Activated CD4-positive, alpha-beta T cell treated with anti-CD3 and anti-CD28 coated beads, Interleukin-2, Interleukin-4, amounts not matched to agents 100 ng/mL and 50 ng/mL, durations not matched to agents 16 hours and 8 hours (primary cell): Measurements from ENCODE around the gene KCNT2.

Experiments used
- DNase-seq: peaks from one replicate; pipeline ENCODE4 v3.0.0-alpha.2; 2020; ENCODE audit warnings: low spot score

KCNT2 gene

DNA sequence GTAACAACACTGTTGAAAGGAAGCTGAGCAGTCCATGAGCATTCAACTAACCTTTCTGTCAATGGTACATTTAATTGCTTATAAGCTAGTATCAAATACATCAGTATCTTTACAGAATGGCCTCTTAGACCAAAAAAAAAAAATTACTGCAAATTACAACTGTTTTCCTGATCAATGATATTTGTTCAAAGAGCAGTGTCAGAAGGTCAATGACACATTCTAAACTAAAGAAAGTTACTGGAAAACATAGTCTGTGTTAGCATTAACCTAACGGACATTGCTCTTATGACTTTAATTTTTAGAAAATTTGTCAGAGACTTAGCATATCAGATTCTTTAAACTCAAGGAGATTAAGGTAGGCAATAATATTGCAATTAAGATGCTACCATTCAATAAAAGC, 162.5 kb downstream of the KCNT2 start:
- DNase-seq: no peak

DNA sequence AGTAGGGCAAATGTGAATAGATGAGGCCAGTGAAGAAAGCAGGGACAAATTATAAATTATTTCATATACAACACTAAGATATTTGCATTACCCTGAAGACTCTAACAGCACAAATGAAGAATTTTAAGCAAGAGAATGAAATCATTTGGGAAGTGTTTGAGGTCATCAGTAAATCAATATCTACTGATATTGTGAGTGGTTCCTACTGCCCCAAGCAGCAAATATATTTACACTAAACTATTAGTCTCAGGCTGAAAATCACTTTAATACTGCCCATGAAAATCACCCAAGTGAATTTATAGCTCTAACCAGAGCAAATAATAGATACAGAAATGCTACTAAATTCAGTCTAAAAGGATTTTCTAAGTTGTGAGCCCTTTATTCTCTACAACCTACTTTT, 163.6 kb downstream of the KCNT2 start:
- no peak for DNase-seq

DNA sequence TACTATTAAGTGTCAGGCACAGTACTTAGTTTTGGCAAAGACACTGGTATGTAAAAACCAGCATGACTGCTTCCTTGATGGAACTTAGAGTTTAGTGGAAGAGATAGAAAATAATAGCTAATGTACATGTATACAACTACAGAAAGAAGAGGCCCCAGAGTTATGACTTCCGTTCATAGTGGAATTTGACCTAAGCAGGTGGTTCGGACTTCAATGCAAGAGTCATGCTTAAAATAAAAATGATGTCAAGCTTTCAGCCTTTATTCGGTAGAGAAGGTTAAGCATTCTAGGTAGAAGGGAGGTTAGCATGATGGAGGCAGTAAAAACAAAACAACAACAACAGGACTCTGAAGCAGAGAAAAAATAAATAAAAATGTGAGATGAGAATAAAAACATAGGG, 165.9 kb downstream of the KCNT2 start:
- DNase-seq: no peak

DNA sequence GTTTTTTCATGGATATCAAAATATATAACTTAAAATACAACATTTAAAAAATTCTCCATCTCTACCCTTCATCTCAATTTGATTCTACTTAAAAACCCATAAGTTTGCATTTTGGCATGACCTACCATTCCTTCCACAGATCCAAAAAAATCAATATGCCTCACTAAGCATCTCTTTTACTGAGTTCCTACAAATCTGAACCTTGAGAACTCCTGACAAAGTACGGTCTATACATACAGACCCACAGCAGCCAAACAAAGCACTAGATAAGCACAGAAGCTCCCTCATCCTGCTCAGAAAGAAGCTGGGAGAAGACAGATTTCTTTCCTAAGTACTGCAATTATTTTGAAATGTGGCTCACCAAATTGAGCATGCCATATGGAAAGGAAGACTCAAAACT, 167.5 kb downstream of the KCNT2 start:
- no peak for DNase-seq

DNA sequence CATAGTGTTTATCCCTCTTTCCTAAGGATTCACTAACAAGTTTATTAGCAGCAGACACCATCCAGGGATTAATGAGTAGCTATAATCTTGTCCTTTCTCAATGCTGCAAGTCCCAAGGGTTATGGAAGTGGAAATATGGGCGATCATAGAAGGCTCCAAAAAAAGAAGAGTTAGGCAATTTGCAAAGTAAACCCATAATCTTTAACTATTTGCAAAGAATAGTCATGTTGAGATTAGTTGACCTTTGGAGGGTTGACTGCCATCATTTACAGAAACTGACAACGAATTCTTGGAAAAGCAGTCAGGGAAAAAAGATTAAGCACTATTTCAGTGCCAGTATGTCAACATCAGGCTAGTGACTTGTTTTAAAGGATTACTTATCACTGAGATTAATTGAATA, 169.9 kb downstream of the KCNT2 start:
- no peak for DNase-seq

DNA sequence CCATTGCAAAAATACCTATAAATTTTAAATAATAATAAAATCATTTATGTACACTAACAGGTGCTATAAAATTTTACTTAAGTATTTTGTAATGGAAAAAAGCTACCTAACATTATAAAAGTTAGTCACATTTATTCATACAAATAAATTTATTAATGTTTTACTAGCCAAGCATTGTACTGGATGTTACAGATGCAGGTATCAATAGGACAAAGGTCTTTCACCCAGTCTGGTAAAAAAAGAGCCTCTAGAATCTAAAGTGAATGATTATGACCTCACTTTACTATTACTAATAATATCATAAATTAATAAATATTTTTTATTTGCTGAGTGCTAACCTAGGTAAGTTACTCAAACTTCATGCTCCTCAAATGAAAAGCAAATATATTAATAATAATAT, 170.6 kb downstream of the KCNT2 start:
- no peak for DNase-seq

DNA sequence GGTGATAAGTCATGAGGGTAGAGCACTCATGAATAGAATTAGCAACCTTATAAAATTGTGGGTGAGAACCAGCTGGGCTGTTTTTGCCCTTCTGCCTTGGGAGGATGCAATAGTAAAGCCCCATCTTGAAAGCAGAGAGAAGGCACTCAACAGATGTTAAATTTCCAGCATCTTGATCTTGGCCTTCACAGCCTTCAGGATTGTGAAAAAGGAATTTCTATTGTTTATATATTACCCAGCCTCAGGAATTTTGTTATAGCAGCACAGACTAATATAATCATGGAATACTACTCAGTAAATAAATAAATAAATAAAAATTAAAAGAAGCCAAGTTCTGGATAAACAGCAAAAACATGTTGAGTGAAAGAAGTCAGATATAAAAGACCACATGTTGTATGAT, 175.2 kb downstream of the KCNT2 start:
- no peak for DNase-seq

DNA sequence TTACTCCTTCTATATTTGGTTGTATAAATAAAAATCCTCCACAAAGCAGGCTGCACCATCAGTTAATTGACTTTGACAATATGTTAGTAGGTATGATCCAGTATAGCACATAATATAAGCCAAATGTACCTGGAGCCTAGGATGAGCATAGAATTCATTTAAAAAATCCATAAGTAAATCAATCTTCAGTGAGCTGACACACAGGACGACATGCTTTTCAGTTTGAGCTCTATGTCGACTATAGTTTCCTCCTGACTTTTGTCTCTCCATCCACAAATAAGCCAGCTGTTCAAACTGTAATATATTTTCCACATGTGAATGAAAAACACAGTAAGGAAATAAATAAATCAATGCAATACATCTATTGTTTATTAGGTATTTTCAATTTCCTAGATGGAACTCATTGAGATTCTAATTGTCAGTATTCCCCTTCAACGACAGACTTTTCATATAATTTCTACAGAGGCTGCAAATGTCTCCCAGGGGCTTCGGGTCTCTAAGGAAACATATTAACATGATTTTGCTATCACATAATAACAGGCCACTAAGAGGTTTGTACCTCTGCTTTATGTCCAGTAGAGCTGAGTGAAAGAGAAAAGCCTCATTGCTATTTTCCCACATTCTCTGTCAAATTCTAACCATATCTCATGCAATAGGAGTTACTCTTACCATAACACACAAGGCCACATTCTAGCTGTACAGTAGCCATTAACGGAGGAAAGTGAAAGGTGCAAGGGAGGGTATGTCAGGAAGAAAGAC, 180.1 kb downstream of the KCNT2 start:
- DNase-seq: no peak

DNA sequence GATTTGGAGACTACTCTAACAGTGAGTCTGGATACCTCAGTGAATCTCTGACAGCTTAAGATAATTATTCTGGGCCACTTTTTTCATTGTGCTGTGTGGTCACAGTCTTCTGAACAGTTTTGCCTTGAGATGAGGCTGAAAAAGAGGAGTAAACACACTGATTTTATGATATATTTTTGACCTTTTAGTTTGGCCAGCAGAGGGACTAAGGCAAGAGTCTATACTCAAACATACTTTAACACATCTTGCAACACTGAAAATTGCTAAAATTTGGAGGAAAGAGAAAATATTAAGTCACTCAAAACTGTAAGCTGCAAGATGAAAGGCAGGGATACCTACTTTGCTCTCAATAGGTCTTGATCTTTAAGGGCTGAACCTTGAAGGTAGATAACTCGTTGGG, 182.7 kb downstream of the KCNT2 start:
- DNase-seq: no peak

DNA sequence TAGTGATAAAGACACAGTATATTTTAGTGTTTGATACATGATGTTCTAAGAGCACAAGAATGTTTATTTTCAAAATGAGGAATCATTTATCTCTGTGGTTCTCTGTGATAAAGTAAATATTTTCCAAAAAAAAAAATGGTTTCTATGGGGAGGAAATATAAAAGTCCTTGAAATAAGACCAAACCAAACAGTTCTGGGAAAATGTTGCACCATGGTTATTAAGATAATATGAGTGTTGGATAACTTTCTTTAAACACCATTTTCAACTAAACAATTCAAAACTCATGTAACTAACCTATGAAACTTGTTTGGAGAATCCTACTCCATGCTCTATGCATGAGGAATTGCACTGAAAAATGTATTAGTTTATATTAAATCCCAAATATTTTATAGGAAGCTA, 184.6 kb downstream of the KCNT2 start:
- no peak for DNase-seq

DNA sequence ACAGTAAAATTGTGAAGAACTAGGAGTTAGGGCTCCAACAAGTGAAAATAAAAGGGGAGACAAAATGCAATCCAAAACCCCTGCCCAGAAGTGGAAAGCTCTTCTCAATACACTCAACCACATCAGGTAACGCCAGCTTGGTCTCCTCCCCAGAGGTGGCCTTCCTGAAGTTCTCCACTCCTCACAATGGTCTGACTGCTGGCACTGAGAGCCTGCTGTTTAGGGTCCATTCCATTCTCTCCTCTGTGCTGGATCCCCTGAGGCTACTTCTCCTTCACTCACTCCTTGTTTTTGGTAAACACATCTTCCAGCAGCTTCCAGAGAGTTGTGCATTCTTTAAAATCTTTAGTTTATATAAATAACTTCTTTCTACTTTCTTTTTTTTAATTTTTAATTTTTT, 189.5 kb downstream of the KCNT2 start:
- DNase-seq: no peak

DNA sequence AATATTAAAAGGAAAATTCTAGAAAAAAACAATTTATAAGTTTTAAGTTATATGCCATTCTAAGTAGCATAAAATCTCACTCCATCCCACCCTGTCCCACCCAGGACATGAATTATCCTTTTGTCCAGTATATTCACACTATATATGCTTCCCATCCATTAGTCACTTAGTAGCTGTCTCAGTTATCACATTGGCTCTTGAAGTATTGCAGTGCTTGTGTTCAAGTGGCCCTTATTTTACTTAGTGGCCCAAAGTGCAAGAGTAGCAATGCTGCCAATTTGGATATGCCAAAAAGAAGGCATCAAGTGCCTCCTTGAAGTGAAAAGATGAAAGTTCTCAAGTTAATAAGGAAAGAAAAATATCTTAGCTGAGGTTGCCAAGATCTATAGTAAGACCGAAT, 192.3 kb downstream of the KCNT2 start:
- no peak for DNase-seq

DNA sequence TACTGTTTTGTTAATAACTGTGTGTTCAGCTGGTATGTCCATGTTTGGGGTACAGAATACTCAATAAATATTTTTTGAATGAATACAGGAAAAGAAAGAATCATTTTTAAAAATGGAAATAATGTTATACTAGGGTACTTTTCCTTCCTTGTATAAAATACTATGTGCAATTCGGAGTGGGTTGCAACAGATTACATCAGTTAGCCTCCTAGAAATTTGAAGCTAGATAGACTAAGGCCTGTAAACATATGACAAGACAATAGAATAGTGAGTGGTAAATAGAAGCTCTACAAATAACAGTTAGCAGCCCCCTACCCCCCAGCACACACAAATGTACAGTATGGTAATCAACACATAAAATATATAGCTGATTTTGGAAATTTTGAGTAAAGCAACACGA, 195.9 kb downstream of the KCNT2 start:
- no peak for DNase-seq

DNA sequence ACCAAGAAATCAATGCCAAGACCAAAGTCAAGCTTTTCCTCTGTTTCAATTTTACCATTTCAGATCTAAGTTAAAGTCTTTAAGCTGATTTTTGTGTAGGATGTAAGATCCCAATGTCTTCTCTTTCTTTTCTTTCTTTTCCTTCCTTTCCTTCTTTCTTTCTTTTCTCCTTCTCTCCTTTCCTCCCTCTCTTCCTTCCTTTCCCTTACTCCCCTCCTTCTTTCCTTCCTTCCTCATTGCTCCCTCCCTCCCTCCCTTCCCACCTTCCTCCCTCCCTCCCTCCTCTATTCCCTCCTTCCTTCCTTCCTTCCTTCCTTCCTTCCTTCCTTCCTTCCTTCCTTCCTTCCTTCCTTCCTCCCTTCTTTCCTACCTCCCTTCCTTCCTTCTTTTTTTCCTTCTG, 197.5 kb downstream of the KCNT2 start:
- DNase-seq: no peak

DNA sequence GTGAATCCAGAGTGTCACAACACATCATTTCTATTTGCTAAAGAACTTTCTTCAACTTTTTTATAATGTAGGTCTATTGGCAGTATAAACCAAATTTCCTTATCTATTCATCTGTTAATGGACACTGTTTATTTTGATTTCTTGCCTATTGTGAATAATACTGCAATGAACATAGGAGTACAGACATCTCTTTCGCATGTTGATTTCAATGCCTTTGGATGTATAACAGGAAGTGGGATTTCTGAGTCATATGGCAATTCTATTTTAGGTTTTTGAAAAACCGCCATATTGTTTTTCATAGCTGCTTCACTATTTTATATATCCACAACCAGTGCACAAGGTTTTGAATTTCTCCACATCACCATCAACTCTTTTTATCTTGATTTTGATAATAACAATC, 198.7 kb downstream of the KCNT2 start:
- no peak for DNase-seq

DNA sequence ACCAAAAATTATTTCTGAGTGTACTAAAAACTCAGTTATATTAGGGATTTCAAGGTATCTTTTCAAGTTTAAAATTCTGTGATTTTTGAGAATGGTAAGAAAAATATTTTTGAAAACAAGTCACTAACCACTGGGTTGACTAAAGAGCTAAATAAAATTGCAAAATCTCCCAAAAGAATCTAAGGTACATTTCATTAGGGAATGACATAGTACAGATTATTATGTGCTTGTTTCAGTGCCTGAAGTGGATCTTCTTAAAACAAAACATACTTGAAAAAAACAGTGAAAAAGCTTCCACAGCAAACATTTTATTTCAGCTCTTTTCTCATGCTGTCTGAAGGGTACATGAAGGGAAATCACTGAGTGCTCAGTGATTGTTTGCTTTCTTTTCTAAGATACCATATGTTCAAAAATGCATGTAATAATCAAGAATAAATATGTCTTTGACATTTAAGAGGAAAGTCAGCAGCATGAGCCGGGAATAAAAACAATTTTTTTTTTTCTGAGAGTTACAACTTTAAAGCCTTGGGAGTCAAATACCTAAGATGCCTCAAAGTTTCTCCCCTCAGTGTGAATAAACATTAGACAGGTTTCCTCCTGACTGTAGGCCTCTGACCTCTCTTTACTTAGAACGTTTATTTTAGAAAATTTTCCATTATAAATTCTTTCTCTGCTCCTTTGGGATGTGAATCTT, 200.7 kb downstream of the KCNT2 start:
- no peak for DNase-seq

DNA sequence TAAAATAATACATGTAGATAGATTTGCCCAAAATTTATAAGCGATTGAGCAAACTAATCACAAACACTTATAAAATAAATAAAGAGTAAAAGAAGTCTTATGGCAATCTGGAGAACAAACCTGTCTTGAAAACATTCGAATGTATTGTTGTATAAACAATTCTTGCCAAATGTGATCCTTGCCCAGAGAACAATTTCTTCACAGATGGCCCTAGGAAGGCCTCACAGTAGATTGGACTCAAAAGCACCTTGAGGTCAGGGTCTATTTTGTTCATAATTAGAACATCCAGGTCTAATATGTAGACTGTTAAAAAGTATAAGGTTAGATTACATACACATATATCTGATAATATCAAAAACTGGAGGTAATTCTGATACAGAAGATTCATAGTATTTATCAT, 202.4 kb downstream of the KCNT2 start:
- no peak for DNase-seq

DNA sequence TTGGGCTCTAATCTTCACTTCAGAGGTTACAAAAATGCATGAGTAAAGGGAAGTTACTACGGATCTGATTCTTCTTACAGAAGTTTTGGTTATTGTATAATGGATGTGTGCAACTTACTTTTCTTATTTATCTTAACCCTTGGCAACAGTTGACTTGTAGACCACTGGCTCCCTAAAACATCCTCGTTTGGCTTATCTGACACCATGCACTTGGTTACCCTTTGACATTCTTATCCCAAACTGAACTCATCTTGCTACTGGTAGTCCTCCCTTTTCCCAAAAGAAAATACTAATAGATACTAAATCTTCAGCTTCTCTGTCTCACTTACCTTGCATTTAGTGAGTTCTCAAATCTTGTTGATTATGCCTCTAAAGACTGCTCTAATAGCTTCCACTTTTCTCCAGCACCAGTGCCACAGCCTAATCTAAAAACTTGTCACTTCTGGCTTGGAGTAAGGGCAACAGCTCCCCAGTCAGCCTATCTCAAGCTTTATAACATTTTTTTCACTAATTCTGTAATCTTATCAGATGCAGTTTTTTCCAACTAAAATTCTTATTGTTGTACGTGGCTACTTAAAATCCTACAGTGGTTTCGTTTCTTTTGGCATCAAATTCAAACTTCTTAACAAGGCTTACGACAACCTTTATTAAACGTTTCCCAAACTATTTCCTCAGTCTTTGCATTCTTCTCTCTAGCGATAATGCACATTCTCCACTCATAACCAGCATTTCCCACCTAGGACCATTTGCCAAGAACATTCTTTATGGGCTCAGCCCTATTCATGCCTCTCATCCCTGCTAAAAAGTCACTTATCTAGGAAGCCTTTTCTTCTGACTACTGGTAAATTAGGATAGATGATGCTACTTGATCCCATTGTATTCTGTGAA, 204.2 kb downstream of the KCNT2 start:
- DNase-seq: no peak

DNA sequence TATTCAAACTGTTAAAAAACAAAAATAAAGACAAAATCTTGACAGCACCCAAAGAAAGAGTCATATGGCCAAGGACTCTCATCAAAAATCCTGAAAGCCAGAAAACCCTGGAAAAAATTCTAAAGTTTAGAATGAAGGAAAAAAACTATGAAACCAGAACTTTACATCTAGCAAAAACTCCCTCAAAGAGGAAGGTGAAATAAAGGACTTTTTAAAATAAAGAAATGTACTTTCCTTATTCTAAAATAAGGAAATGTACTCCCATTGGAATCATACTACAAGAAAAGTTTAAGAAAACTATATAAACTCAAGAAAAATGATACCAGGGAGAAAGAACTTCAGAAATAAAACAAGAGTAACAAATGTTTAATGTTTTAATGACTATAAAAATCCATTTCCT, 206.3 kb downstream of the KCNT2 start:
- no peak for DNase-seq

DNA sequence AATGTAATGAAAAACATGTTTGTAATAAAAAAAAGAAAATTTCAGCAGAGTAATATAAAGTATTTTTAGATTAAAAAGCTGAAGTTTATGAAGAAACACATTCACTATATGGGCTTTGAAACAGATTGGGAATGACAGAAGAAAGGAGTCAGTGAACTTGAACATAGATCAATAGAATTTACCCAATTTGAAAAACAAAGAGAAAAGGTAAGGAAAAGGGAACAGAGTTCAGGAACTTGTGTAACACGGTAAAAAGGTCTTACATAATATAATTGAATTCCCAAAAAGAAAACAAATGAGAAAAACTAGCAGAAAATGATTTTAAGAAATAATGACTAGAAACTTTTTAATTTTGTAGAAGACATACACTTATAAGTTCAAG, 206.8 kb downstream of the KCNT2 start:
- no peak for DNase-seq

DNA sequence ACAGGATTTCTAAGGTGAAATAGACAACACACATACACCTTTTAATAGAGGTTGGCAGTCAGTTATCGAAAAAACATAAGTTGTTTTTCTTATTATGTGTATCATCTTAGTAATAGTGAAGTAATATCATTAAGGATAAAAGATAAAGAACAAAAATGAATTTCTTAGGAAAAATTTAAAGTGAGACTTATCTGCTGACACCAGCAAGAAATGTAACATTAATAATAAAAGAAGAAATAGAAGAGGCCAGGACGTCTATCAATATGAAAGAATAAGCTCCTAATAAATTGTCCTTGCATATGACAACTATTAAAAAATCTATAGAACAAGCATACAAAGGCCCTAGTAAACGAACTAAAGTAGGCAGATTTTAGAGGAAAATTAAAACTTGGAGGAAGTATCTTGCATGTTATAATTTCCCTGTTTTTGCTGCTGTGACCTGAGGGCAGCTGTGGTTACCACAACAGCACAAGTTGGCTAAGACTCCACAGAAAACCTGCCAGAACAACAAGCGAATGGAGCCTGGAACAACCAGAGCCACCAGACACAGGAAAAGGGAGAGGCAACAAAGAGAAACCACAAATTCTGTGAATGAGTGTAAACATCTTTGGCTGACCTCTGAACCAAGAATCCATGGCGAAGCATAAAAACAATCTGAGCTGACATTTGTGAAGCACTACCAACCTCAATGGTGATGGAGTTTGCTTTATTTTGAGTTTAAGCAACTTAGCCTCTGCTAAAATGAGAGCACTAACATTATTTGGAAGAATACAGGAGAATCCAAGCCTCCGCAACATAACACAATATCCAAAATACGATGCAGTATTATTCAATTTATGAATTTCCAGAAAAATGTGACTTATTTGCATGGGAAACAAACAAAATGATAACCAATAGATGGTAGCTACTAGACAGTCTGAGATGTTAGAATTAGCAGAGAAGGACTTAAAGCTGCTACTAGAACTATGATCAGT, 207.5 kb downstream of the KCNT2 start:
- no peak for DNase-seq

DNA sequence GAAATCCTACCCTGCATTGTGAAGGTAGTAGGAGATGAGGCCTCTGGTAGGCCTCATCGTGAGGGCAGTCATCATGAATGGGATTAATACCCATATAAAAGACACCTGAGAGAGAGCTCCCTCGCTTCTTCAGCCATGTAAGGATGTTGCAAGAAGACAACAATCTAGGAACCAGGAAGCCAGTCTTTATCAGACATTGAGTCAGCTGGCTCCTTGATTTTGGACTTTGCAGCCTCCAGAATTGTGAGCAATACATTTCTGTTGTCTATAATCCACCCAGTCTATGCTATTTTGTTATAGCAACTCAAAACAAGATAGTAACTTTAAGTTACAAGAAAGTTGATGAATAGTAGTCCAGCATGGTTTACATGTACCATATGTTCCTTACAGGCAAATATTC, 208.5 kb downstream of the KCNT2 start:
- no peak for DNase-seq
